Measurements from ENCODE around the gene DTL. TPM values are rescaled to one million over a fixed set of nuclear protein-coding genes. Genes with fewer than 3 reads are reported as not detected.

DTL gene
- total and polyA plus RNA-seq, 8 donors: 0.58 to 7.5 (median 1.5) TPM; not detected in 2

DNA sequence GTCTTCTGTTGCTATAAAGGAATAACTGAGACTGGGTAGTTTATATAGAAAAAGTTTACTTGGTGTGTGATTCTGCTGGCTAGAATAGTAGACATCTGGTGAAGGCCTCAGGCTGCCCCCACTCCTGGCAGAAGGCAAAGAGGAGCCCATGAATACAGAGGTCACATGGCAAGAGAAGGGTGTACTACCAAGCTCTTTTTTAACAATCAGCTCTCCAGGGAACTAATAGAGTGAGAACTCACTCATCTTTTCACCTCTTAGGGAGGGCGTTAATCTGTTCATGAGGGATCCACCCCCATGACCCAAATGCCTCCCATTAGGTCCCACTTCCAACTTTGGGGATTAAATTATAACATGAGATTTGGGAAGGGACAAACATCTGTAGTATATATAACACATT, 9.3 kb downstream of the DTL start:
- Histone ChIP-seq H3K4me1 (no peaks in the 10 kb centered on the region), H3K27ac (no peak overlapping the region), H3K9me3 (no peaks in the 10 kb centered on the region), H3K36me3 (no peaks in the 10 kb centered on the region), H3K27me3 (no peaks in the 10 kb centered on the region), H3K4me3 (no peak overlapping the region)
- DNase-seq: no peak
- TF ChIP-seq, protein P1, sequence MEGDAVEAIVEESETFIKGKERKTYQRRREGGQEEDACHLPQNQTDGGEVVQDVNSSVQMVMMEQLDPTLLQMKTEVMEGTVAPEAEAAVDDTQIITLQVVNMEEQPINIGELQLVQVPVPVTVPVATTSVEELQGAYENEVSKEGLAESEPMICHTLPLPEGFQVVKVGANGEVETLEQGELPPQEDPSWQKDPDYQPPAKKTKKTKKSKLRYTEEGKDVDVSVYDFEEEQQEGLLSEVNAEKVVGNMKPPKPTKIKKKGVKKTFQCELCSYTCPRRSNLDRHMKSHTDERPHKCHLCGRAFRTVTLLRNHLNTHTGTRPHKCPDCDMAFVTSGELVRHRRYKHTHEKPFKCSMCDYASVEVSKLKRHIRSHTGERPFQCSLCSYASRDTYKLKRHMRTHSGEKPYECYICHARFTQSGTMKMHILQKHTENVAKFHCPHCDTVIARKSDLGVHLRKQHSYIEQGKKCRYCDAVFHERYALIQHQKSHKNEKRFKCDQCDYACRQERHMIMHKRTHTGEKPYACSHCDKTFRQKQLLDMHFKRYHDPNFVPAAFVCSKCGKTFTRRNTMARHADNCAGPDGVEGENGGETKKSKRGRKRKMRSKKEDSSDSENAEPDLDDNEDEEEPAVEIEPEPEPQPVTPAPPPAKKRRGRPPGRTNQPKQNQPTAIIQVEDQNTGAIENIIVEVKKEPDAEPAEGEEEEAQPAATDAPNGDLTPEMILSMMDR (IDR thresholded peaks at IDR 0.05): no peak
- TF ChIP-seq POLR2A (IDR thresholded peaks at IDR 0.05): no peak
- no peak for TF ChIP-seq POLR2AphosphoS5 (IDR thresholded peaks at IDR 0.05)
- TF ChIP-seq EP300 (IDR thresholded peaks at IDR 0.05): no peak
- intact Hi-C loops (cut with DNase I; ENCODE audit: low total_unique reads): no loop called here
- WGBS, 5 donors: 90 to 97% (median 95%) methylated on average over 1 of the region's 1 CpG

DNA sequence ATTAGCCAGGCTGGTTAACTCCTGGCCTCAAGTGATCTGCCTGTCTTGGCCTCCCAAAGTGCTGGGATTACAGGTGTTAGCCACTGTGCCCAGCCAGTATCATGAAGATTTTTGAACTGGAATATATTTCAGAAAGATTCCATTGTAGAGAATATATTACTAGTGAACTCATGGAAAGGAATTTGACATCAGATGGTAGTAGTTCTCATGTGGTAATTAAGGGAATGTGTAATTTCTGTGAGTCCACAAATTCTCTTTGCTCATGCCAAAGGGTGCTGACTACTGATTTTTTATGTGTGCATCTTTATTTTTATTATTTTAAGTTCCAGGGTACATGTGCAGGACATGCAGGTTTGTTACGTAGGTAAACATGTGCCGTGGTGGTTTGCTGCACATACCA, 10.4 kb downstream of the DTL start:
- intact Hi-C loops (cut with DNase I; ENCODE audit: low total_unique reads): no loop called here
- no peaks in the 10 kb centered on the region for H3K4me1 ChIP-seq
- WGBS, 5 donors: 92 to 100% (median 96%) methylated on average over 2 of the region's 2 CpGs
- no peak for DNase-seq
- H3K27ac ChIP-seq: no peak overlapping the region
- TF ChIP-seq POLR2A (IDR thresholded peaks at IDR 0.05) (no peak), EP300 (IDR thresholded peaks at IDR 0.05) (no peak), POLR2AphosphoS5 (IDR thresholded peaks at IDR 0.05) (no peak)
- TF ChIP-seq, protein P1 (IDR thresholded peaks at IDR 0.05): no peak
- H3K36me3 ChIP-seq: no peaks in the 10 kb centered on the region
- H3K27me3 ChIP-seq: no peaks in the 10 kb centered on the region
- H3K4me3 ChIP-seq: no peak overlapping the region
- no peaks in the 10 kb centered on the region for H3K9me3 ChIP-seq

DNA sequence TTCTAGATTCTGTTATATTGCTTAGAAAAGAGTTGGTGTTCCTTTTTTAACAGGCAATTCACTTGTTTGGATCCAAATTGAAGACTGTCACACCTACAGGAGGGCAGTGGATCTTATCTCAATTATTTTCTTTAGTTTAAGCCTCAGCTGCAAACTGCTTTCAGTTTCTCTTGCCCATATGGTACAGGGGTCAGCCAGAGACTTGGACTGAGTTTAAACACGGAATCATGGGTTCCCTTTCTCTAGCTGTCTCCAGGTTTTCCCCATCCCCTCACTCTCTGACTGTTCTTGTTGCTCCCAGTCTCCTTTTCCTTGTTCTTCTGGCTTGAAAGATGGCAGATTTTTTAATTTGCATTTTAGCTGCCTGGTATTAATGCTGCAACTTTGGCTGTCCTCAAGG, 18.4 kb downstream of the DTL start:
- Histone ChIP-seq H3K27me3 (no peaks in the 10 kb centered on the region), H3K4me1 (no peaks in the 10 kb centered on the region), H3K9me3 (peaks cover 0 to 14% (median 0%) of the 10 kb centered on the region in 4 donors), H3K27ac (no peak overlapping the region), H3K4me3 (no peak overlapping the region), H3K36me3 (no peaks in the 10 kb centered on the region)
- WGBS, 5 donors: 13 to 88% (median 55%) methylated on average over 1 of the region's 1 CpG
- intact Hi-C loops (cut with DNase I; ENCODE audit: low total_unique reads): no loop called here
- DNase-seq: no peak
- no peak for TF ChIP-seq POLR2A (IDR thresholded peaks at IDR 0.05)
- TF ChIP-seq EP300 (IDR thresholded peaks at IDR 0.05): no peak
- TF ChIP-seq, protein P1 (IDR thresholded peaks at IDR 0.05): no peak

DNA sequence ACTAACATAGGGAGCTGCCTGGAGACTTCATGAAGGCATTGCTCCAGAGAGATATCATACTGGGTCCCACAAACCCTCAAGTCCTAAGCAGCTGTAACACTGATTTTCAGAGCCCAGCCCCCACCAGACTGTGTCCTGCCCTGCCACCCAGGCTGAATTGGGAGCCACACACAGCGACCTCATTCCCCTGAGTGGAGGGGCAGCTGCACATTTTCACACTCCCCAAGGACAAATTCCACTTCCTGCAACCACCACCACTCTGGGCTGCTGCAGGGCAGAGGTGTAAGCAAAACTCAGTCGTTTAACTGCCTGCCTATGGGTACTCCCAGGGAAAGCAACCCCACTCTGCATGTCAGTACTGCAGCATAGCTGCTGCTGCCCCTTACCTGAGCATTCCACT, 19.8 kb downstream of the DTL start:
- H3K9me3 ChIP-seq: peaks cover 0 to 14% (median 0%) of the 10 kb centered on the region in 4 donors
- 87 to 100% (median 95%) methylated on average over 1 to 2 of the region's 2 CpGs for WGBS, 5 donors
- no peaks in the 10 kb centered on the region for H3K36me3 ChIP-seq
- DNase-seq: no peak
- TF ChIP-seq POLR2A (IDR thresholded peaks at IDR 0.05) (no peak), POLR2AphosphoS5 (IDR thresholded peaks at IDR 0.05) (no peak), EP300 (IDR thresholded peaks at IDR 0.05) (no peak)
- TF ChIP-seq, protein P1 (IDR thresholded peaks at IDR 0.05): no peak
- H3K27ac ChIP-seq: no peak overlapping the region
- H3K4me1 ChIP-seq: peaks cover 0 to 3% (median 0%) of the 10 kb centered on the region in 4 donors
- intact Hi-C loops (cut with DNase I; ENCODE audit: low total_unique reads): no loop called here
- no peak overlapping the region for H3K4me3 ChIP-seq
- no peaks in the 10 kb centered on the region for H3K27me3 ChIP-seq

Data from stomach (tissue), 9 donors.